GM19455 (cell line): ENCODE data around the gene TNIP3.

Experiments used
- ATAC-seq: cut with Tn5 transposase; IDR thresholded peaks from one replicate; pipeline ENCODE4 v1.9.1; 2021; ENCODE audit not compliant: unreplicated experiment

The TNIP3 gene

DNA sequence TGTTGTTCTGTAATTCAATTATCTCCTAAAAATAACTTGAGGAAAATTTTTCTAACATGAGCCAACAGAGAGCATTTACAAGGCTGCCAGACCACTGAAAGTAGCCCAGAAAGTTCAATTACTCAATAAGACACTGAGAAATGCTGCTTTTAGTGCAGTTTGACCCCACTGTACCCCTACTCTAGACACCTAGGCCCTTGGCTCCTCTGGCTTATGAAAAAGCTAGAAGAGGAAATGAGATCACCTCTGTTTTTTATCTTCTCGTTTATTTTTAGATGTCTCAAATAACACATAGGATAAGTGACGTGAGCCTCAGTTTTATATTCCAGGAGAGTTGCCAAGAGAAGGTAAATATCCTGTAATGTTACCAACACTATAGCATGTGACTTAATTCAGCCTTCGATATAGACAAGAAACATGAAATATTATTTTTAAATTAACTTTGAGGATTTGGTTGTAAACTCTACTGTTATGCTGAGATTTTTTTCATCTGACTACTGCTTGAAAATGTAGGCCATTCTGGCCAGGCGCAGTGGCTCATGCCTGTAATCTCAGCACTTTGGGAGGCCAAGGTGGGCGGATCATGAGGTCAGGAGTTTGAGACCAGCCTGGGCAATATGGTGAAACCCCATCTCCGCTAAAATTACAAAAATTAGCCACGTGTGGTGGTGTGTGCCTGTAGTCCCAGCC is 24.4 kb downstream of the TNIP3 start:
- ATAC-seq = peak; percentile 60

DNA sequence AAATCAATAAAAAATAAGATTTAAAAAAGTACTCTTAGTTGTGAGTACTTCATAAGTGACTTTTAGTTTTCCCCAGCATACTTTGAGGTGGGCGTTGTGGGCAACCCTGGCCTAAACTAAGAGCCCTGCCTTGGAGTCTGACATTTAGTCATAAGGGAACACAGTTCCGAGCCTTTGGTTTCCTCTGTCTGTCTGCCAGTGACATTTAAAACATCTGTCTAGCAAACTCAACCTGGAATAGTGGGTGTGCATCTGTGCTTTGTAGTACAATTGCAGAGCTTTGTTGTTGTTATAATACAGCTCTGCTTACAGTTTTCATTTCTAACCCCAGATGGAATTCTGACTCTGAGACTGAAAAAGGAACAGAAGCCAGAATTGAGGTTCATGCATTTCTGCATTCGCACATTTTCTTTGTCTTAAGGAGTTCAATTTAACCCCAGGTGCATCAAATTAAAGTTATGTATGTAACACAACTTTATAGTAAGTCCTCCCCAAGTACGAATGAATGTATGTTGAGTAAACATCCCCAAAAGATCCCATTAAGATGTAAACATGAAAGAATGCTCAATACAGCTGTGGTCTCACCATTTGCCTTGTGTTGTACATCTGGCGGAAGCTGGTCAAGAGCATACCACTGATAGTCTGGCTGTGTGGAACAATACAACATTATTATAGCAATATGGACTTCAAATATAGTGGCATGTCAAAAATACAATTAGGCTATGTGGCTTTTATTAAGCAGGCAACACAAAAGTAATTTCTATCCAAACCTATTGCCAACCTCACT is 25.9 kb downstream of the TNIP3 start:
- no peak for ATAC-seq

DNA sequence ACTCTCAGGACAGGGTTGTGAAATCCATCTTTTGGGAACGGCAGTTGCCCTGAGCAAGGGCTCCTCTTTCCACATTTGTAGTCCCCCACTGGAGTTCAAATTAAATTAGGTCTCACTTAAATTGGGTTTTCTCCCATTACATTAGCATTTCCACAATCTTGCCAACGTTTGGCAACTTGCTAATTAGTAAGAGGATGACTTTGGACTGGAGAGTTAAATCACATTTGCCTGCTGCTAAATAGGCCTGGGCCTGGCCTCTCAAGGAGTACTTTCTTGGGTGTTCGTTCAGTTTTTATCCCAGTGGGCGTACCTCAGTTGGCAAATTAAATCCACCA is 33.8 kb downstream of the TNIP3 start:
- ATAC-seq = no peak

DNA sequence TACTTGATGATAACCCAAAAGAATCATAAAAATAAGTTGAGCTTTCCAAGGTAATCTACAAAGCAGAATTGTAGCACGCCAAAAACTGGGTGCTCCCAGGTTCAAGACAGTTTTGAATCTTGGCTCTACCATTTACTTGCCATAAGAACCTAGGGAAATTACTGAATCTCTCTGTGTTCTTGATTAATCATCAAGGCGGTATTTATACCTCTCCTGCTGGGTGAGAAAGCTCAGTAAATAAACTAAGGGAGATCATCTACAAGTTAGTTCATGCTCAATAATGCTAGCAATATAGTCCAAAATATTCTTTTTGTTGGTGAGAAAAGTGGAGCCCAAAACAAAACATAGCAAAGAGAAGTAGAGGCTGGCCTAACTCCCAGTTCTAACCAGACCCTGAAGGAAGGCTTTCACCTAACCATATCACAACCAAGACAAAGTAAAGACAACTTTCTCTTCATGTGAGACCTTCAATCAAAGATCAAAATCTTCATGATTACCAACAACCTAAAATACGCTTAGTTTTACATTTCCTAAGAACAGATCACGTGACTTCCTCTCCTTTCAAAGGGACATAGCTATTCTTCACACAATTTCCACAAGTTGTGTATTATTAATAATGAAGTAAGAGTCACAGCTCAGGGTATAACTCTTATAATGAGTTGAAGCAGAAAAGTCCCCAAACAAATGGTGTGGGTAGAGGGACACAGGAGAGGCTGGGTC is 34.4 kb downstream of the TNIP3 start:
- no peak for ATAC-seq

DNA sequence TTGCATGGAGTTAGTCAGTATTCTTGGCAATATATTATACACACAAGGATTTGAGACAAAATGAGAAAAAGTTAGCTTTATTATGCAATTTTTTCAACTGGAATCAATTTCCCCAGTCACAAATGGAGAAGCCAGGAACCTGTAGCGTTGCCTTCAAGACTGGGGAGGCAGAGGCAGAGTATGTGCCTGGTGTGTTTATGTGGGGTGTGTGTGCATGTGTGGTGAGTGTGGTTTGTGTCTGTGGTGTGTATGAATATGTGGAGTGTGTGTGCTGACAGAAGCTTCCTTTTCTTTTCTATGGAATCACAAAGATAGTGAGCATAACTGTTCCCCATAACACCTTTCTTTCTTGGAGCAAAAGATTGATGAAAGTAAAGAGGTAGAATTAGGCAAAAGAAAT is 37.0 kb downstream of the TNIP3 start:
- ATAC-seq = no peak

DNA sequence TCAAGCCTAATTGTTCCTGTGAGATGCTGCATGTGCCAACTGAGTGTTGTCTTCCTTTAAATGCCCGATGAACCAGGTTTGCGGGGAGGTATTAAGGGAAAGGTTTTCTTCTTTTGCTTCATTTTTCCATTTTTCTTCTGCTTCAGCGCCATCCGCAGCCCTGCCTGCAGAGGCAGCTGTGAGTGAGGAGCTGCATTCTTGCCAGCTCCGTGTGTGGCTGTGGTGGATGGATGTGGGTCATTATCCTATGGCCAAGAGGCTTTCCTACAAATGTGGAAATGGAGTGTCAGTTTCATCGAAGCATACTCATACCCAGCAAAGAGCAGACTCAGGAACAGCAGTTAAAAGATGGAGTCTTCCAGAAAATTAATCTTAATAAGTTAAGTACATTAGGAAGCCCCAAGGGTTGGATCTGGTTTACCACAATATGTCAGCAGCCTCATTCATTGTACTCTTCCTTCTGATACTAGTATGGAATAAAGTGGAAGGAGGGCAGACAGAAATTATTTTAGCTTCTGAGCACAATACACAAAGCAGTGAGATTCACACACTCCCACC is 37.6 kb downstream of the TNIP3 start:
- ATAC-seq = no peak

DNA sequence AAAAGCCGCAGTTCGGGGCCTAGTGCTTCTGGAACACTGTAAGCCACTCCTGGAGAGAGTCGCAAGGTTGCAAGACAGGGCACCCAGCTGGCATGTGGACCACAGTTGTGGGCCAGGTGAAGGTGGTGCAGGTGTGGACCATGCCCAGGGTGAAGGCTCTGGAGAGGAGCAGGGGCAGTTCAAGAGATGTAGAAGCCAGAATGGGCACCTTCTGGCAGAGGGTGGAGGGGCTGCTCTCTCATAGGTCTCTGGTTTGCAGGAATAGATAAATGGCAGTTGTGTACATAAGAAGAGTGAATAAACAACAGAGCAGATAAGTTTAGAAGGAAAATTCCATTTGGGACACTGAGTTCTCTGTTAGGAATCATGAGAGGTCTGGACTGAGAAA is 38.6 kb downstream of the TNIP3 start:
- no peak for ATAC-seq

DNA sequence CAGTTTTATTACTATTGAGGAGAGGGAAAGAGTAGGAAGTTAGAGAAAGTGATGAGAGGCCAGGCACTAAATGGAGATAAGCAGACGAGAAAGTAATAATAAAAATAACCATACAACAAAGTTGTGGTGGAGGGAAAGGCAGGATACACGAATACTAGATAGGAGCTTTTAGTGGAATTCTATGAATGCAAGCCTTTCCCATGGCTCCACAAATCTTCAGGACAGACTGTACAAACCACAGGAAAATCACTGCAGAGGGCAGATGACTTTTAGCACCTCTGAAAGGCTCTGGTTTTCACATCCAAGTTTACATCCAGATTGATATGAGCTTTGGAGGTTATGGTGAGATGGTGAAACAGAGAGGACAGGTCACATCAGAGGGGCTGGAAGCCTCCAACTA is 41.5 kb downstream of the TNIP3 start:
- ATAC-seq = no peak

DNA sequence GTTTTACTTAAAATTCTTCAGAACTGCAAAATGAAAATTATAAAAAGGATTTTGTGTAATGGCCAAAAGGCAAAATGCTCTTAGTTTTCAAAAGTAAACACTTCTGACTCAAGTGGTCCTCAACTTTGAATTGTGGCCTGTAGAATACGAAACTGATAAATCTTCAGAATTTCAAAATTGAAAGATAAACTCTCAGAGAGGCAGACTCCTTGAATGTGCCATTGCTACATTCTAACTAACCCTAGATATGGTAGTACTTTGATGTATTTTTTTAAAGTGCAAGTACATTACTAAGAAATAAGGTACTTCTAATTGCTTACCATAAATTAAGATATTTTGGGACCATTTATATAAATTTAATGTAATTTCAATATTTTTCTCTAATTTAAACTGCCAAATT is 44.4 kb downstream of the TNIP3 start:
- no peak for ATAC-seq

DNA sequence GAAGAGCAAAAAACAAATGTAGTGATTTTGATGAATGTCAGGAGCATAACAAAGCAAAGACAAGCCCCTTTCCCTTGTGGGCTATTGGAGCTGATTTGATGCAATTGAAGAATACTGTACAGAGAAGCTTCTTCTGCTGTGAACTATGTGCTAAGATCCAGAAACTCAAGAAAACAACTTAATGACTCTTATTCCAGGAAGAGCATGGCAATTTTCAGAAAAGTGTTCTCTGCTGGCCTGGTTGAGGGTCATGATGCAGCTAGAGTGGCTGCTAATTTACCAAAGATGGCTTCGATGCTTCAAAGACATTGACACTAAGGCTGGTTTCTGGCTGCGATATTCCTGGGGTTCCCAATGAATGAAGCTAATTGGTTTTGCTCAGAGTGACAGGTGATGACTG is 45.8 kb downstream of the TNIP3 start:
- ATAC-seq = no peak

DNA sequence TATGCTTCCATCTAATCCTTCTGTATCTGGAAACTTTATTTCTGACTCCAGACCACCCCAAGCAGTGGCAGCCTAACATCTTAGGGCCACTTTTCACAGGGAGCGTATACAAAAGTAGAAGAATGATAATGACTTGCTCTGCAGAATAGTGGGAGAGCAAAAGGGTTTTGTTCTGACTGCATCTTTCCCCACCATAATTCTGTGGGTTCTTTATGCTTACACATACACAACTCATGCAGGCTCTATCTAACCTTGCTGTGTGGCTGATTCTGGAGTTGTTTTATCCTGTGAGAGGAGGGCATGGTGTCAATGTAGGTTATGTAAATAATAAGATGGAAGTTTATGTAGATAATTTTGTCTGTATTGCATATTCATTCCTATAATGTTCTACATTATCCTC is 49.4 kb downstream of the TNIP3 start:
- no peak for ATAC-seq

DNA sequence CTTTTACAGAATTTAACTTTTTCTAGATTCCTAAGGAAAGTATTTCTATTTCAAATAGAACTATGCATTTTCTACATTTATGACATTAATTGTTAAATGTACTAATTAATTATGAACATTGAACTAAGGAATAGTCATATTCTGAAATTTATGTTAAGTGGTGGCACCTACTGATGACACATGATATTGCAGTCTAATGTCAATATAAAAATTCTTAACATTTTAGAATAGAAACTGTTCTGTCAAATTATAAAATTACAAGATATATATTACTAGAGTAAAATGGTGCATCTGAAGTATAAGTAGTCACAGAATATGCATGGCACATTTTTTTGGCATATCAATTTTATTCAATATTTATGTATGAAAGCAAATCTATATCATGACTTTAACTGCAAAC is 51.6 kb downstream of the TNIP3 start:
- no peak for ATAC-seq

DNA sequence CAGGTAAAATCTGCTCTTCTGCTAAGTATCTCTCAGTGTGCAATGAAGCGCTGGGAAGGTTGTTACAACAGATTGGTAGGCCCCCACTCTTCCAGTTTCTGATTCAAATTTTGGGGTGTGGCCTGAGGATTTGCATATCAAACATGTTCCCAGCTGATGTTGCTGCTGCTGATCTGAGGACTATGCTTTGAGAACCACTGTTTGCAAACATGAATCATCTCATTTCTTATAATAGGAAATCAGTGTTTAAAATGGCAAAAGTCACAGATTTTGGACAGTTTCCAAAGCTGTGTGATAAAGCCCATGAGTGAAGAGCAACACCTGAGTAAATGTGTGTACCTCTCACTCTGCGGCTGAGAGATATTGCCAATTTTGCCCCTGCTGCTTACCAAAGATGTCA is 55.6 kb downstream of the TNIP3 start:
- no peak for ATAC-seq

DNA sequence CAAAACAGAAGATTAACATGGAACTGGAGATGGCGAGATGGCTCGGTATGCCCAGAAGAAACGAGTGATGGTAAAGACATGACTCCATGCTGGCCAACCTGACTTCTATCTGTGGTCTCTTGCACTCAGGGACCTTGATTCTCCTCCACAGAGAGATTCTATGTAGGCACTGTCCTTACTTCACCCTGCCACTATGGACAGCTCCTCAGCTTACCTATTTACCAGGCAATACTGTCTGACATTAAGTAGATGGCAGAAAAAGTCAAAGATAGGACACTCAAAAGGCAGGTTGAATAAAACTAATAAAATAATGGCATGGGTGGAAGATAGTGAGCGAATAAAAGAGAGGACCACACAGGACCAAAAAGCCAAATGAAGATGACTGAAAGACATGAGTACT is 56.6 kb downstream of the TNIP3 start:
- no peak for ATAC-seq

DNA sequence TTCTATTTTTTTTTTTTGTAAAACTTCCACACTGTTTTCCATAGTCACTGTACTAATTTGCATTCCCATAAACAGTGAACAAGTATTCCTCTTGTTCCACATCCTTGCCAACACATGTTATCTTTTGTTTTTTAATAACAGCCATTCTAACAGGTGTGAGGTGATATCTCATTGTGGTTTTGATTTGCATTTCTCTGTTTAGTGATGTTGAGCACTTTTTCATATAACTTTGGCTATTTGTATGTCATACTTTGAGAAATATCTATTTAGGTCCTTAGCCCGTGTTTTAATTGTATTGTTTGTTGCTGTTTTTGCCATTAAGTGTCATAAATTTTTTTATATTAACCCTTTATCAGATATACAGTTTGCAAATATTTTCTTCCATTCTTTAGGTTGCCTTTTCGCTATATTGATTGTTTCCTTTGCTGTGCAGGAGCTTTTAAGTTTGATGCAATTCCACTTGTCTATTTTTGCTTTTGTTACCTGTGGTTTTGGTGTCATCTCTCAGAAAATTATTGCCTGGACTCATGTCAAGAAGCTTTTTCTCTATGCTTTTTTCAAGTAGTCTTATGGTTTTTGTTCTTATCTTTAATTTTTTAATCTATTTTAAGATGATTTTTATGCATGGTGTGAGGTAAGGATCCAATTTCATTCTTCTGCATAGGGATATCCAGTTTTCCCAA is 63.9 kb downstream of the TNIP3 start:
- peak; percentile 46 for ATAC-seq

DNA sequence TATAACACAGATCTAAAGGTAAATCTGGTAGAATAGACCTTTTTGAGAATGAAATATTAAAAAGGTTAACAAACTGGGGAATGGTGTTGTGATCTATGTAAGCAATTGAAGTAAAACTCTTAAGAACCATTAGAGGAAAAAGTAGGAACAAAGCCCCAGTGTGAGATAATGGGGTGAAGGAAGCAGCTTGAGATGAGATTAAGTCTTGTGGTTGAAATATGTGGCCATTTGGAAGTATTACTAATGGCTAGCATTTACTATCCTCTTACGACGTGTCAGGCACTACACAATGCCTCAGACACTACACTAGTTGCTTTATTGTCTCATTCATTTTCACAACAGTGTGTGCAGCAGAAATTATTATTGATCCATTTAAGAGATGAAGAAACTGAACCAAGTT is 65.9 kb downstream of the TNIP3 start:
- no peak for ATAC-seq

DNA sequence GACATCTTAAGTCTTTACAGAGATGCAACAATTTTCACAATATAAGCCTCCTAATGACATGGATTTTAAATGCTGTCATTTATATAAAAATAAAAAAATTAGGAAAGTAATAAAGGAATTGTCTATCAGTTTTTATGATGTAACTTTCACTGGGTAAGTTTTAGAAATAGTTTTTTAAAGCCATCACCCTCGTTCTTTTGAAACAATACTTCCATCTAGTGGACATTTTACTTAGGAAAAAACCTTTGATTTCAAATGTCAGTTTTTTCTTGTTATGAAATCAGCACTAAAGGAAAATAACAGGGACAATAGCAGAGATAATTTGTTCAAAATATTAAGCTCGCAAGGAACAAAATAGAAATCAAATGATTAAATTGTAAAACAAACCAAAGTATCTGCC is 67.5 kb downstream of the TNIP3 start:
- no peak for ATAC-seq

DNA sequence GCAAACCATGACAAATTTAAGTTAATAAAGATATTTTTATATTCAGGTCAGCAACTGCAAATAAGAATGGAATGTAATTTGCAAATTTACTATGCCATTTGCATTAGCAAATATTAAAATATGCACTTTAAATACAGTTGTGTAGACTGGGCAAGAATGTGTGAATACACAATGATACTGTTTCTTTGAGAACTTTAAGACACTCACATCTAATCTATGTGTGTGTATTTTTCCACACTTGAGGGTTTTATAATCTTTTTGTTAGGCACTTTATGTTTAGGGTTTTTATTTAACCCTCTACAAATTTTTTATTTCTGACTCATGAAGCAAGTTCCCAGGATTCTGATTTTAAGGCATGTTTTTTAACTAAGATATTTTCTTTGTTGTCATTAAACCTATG is 67.9 kb downstream of the TNIP3 start:
- no peak for ATAC-seq

DNA sequence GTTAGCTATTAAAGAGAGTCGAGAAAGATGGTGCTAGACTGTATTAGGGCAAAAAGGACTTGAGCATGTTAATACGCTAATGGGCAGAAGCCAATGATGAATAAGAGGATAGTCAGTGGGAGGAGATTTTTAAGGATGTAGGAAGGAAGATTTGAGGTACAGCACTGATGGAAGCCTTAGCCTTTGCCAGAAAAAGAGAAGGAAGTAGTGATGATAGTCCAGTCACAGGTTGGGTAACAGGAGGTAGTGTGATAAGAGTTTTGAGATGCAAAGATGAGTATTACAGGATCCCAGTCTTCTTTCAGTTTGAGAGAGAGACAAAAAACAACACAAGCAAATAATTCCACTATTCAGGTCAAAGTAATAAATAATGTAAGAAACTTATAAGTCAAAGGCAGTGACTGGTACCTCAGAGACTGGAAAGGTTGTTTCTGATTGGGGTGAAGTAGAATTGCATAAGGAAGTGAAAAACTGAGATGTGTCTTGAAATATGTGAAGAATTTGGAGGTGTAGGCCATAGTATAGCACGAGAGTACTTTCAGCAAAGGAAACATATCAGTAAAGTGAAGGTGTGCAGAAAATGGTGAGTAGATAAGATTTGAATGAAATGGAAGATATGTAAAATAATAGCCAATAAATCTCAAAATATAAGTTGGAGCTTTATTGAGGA is 69.7 kb downstream of the TNIP3 start:
- ATAC-seq = no peak

DNA sequence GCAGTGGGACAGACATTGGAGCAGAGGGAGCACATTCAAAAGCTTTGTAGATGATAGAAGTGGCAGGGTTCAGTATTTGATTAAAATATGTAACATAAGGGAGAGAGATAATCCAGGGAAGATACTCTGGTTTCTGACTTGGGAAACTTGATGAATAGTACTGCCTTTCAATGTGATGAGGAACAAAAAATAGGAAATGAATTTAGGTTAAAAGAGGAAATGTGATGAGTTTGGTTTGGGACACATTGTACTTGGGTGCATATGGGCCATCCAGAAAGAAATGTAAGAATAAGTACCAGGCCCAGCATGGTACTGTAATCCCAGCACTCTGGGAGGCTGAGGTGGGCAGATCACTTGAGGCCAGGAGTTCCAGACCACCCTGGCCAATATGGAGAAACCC is 70.9 kb downstream of the TNIP3 start:
- ATAC-seq = no peak

DNA sequence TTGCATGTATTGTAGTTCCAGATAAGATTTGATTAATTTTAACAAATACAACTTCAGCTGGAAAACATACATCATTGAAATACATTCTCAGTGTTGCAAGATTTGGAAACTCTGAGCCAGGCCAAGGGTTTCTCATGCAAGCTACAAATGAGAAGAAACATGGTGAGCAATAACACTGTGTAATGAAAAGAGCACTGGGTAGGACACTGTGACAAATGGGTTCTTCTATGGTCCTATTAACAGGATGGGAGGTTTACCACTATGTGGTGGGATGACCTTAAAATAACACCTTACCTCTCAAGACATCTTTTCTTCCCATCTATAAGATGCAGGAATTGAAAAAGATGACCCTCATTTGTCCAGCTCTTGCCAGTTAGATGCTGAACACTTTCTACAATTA is 72.2 kb downstream of the TNIP3 start:
- ATAC-seq = no peak
